GM10847 (cell line): ENCODE measurements around the gene RRP1.

Experiments used
- POLR2A ChIP-seq: IDR thresholded peaks from 2 replicates; pipeline ENCODE4 v1.6.1; 2011; ENCODE audit not compliant: insufficient read length; ENCODE audit errors: extremely low read depth

Gene RRP1

DNA sequence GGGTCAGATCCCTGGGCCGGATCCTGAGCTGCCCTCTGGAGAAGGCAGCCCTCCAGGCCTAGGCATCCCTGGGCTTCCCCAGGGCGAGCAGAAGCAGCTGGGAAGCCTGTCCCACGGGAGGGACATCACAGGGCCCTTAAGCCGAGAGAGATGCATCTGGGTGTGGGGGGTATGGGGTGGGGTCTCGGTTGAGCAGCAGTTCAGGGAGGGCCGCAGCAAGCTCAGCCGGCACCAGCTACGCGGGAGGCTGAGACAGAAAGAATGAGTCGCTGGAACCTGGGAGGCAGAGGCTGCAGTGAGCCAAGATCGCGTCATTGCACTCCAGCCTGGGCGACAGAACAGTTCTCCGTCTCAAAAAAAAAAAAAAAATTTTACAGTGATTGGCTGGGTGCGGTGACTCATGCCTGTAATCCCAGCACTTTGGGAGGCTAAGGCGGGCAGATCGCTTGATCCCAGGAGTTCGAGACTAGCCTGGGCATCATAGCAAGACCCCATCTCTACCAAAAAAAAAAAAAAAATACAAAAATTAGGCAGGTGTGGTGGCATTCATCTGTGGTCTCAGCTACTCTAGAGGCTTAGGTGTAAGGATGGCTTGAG, 37.7 kb downstream of the RRP1 start:
- TF ChIP-seq POLR2A, result no peak

DNA sequence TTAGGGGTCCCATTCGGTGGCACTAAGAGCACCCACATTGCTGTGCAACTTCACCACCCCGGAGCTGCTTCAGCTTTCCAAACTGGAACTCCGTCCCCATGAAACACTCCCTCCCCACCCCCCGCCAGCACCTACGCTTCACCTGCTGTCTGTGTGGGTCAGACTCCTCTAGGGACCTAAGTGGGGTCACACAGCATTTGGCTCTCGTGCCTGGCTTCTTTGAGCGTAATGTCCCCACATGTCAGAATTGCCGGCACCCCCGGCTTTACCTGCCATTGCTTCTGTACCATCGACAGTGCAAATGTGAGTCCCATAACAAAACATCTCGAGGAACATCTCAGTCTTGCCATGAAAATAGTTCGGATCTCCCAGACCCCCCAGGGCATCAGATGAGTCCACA, 39.8 kb downstream of the RRP1 start:
- TF ChIP-seq POLR2A, result no peak

DNA sequence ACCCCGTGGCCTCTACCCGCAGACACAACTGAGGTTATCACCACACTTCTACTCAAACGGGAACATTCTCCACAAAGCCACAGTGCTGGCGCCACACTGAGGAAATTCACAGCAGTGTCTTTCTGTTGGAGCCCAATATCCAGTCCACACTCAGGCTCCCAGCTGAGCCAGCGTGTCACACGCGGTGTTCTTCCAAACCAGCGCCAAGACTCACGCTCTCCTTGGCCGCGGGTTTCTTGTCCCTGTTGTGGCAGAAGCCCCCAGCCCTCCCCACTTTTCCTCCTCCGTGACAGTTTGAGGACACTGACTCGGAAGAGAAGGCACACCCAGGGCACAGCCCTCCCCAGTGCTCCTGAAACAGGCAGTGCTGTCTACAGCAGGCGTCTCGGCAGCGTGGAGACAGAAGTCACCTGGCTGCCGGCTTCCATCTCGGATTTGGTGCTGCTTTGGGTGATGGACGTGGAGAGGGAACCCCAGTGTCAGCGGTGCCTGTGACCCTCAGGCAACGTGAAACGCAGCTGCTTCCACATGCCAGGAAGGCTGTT, 40.3 kb downstream of the RRP1 start:
- no peak for TF ChIP-seq POLR2A

DNA sequence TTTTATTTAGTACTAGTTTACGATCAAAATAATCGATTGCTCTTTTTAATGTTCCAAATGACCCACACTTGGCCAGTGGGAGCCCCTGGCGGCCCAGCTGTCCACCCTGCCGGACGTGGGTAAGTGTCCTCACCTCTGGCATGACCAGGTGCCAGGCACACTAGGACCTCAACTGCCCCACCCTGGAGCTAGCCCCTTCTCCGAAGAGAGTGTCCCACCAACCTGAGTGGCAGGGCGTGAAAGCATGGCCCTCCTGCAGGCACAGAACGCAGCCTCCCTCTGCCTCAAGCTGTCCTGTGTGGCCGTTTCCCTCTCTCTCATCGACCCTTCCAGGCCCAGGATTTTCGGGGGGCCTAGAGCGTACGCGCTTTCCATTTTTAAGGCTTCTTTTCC, 42.8 kb downstream of the RRP1 start:
- no peak for TF ChIP-seq POLR2A

DNA sequence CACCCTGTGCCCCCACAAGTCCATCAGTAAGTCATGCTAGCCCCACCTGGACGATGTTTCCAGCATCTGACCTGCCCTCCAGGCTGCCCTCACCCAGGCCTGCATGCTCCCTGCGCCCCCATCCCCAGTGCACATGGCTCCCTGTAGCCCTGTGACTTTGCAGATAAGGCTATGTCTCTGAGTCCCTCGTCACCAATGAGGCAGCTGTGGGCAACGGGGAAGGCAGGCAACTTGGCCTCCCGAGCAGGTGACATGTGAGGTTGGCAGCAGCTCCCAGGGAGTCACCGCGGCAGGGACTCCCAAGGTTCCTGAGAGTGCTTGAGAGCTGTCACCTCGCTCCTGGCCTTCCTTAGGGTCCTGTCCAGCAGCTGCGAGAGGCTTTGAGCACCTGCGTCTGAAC, 43.3 kb downstream of the RRP1 start:
- TF ChIP-seq POLR2A, result no peak

DNA sequence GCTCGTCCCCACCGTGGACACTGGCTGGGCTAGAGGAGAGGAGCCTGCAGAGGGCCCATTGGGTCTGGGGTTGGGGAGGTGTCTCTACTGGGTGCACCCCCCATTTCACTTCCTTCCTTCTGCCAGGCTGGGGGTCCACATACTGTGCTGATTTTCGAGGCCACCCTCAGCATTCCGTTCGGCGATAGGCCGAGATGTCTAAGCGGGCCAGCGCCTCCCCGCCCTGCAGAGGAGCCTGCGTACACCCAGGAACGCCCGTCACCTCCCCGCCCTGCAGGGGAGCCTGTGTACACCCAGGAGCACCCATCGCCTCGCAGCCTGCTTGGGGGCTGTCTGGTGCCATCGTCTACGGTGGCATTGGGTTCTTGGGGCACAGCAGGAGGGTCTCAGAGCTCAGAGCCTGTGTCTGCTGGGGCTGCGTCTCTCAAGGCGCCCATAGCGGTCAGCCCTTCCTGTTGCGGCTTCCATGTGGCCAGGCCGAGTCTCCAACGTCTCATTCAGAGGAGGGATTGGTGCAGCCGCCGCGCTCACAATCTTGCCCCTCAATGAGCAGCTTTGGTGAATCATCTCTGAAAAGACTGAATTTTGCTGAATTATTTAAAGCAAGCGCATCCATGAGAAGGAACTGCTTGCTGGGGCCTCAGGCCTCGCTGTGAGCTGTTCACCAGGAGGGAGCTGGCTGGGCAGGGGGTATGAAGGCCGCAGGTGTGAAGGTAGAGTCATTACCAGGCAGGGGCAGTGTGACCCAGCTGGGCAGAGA, 44.9 kb downstream of the RRP1 start:
- TF ChIP-seq POLR2A, result no peak

DNA sequence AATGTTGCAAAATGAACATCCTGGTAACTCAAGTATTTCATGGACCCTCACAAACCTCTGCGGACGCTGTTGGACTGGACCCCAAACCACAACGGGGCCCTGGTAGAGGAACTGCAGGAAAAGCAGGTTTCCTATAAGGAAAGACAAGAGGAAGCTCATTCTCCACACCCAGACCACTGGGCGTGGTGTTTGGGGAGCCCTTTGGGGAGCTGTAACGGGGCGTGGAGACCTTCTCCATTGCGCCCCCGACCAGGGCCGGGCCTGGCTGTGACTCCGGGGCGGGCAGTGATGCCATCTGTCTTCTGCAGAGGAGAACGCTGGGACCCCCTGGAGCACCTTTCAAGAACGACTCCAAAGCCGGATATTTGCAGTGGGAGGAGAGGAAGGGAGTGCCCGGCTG, 45.7 kb downstream of the RRP1 start:
- no peak for TF ChIP-seq POLR2A

DNA sequence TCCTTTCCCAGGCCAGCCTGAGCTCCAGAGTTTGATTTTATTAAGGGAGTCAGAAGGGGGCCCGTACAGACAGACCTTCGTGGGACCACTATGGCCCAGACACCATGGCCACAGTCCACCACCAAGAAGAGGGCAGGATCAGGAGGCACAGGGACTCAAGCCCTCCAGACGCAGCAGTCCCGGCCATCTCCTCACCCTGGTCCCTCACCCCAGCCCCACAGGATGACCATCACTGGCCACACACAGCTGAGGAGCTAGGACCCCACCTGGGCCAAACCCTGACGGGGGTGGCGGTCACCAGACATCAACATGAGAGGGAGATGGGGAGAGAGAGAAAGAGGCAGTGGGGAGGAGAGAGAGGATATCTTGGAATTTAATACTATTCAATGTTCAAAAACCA, 46.5 kb downstream of the RRP1 start:
- TF ChIP-seq POLR2A, result no peak

DNA sequence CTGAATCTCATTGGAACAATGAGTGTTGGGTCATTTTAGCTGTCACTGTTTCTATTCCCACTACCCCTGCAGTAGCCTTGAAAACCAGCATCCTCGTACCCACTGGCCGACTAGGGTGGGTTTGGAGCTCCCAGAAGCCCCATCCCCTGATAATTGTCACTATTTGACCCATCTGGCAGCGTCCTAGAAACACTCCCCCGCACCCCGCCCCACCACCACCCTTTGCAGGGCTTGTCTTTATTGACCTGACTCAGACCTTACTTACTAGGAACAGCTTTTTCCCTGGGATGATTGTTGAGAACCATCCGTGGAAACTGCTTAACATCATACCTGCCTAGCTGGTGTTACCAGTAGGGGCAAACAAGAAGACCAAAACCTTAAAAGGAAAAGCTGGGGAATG, 47.2 kb downstream of the RRP1 start:
- no peak for TF ChIP-seq POLR2A

DNA sequence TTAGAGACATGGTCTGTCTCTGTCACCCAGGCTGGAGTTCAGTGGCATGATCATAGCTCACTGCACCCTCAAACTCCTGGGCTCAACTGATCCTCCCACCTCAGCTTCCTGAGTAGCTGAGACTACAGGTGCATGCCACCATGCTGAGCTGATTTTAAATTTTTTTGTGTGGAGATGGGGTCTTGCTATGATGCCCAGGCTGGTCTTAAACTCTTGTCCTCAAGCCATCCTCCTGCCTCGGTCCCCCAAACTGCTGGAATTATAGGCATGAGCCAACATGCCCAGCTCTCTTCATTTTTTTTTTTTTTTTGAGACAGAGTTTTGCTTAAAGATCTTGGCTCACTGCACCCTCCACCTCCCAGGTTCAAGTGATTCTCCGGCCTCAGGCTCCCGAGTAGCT, 50.9 kb downstream of the RRP1 start:
- no peak for TF ChIP-seq POLR2A

DNA sequence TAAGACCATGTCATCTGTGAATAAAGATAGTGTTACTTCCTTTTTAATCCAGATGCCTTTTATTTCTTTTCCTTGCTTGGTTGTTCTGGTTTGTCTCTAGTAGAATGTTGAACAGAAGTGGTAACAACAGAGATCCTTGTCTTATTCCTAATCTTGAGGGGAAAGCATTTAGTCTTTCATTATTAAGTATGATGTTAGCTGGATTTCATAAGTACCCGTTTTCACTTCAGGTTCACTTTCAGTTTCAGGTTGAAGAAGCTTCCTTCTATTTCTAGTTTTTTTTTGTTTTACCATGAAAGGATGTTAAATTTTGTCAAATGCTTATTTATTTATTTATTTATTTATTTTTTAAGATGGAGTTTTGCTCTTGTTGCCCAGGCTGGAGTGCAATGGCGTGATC, 53.4 kb downstream of the RRP1 start:
- TF ChIP-seq POLR2A, result no peak

DNA sequence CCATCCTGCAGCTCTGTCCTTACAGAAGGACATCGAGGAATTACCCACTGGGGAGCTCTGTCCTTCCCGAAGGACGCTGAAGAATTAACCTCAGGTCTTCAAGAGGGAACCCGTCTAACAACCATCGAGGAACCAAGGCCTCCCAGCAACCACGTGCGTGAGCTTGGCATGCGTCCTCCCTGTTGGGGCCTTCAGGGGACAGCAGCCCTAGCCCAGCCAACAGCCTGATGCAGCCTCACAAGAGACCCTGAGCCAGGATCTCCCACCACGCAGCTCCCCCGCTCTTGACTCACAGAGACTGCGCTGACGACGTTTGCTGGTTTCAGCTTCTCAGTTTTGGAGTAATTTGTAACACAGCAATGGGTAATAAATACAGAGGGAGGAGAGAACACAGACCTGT, 56.0 kb downstream of the RRP1 start:
- TF ChIP-seq POLR2A, result no peak

DNA sequence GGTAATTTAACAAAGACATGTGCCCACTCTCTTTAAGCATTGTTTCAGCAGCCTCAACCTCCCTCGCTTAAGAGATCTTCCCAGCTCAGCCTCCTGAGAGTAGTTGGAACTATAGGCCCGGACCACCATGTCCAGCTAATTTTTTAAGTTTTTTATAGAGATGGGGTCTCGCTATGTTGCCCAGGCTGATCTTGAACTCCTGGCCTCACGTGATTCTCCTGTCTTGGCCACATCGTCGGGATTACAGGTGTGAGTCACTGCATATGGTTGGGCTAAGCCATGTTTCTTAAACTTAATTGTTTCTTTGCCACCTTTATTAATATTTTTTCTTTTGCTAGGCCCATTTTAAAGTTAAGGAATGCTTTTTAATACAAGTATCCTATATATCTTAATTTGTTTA, 57.1 kb downstream of the RRP1 start:
- no peak for TF ChIP-seq POLR2A

DNA sequence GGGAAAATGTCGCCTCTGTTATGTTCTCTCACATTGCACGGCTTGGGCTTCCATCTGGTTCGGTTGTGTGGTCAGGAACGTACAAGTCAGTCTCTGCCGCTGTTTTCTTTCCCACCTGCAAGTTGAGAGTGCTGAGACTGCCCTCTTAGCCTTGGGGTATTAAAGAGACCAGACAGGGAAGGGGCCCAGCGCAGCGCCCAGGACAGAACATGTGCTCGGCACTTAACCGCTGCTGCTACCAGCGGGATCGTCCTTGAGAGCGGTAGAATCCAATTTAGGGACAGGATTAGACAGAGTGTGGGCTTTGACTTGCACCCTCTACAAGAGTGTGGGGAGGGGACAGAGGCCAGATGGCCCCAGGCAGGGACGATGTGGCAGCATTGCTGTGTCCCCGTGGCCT, 57.9 kb downstream of the RRP1 start:
- no peak for TF ChIP-seq POLR2A

DNA sequence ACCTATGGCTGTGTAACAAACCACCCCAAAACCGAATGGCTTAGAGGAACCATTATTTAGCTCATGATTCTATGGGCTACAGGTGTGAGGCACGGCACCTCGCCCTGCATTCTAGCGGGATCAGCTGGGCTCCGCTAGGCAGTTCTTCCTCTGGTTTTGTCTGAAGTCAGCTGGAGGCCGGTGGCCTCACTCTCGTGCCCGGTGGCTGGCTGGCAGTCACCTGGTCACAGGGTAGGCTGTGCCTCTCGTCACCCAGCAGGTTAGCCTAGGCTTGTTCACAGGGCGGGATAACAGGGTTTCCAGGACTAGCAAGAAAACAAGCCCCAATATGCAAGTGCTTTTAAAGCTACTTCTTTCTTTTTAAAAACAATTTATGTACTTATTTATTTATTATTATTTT, 59.4 kb downstream of the RRP1 start:
- TF ChIP-seq POLR2A, result no peak

DNA sequence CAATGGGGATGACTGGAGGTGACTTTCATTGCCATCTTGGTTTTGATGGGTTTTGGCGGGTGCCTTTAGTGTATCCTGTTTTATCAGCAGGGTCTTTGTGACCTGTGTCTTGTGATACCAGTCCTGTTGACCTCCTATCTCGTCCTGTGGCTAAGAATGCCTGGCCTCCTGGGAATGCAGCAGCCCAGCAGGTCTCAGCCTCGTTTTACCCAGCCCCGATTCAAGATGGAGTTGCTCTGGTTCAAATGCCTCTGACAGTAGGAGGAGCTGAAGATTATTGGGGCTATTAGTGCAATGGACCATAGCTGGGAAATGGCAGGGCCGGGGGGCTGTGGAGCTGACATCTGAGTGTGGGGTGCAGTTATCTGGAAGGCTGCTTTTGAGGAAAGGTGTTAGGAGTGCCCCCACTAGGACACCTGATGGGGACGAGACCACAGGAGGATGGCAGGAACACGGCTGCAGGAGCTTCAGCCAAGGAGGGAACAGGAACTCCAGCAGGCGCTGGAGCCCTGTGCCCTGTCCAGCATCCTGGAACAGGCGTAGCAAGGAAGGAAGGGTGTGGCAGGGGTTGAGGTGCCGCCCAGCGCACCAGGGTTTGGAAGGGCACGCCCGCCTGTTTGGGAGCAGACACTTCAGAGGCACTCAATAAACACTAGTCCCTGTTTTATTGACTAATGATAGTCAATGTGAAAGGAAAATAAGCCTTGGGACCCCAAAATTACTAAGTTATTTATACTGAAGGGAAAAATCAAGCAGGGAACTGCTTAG, 60.3 kb downstream of the RRP1 start:
- TF ChIP-seq POLR2A, result no peak
